PC-3 (cell line): Measurements from ENCODE around the gene PNMA3. TPM values are rescaled to one million over a fixed set of nuclear protein-coding genes. Genes with fewer than 3 reads are reported as not detected.

Experiments used
- ATAC-seq: fragments of 200-7000 bp; cut with Tn5 transposase; 2 replicates; pipeline ENCODE4 v1.9.1; 2020; ENCODE audit warnings: mild to moderate bottlenecking, moderate library complexity
- BruUV-seq: library from RNA; stranded (reverse); fragments of 400-500 nt; replicated peaks from 2 replicates; lab custom pipeline; 2021; lab: Mats Ljungman, UMichigan
- CTCF ChIA-PET: fragments of 300-600 bp; sonication (Branson Sonifier 250); formaldehyde crosslinking; loops from one replicate; lab custom pipeline; 2022; ENCODE audit warnings: antibody characterized with exemption; lab: Charles Lee
- POLR2A ChIA-PET: fragments of 300-600 bp; sonication (Branson Sonifier 250); formaldehyde crosslinking; loops from one replicate; lab custom pipeline; 2022; ENCODE audit warnings: antibody characterized with exemption; ENCODE audit not compliant: unreplicated experiment; lab: Charles Lee
- DNase-seq: peaks from one replicate; pipeline ENCODE4 v3.0.0-alpha.2; 2015
- H2AFZ ChIP-seq: fragments of 300-600 bp; sonication (generic); 2 replicates; pipeline ENCODE4 v1.6.0; 2016; ENCODE audit warnings: antibody characterized with exemption, low read length
- H3F3A ChIP-seq: fragments of 300-600 bp; sonication (generic); one replicate; pipeline ENCODE4 v1.6.0; 2017; ENCODE audit warnings: antibody characterized with exemption, low read length, control low read depth, mild to moderate bottlenecking; ENCODE audit not compliant: unreplicated experiment
- H3K27ac ChIP-seq: fragments of 300-600 bp; sonication (generic); 2 replicates; pipeline ENCODE4 v1.5.1; 2016; ENCODE audit warnings: mild to moderate bottlenecking, low read length
- H3K27me3 ChIP-seq: fragments of 300-600 bp; sonication (generic); 2 replicates; pipeline ENCODE4 v1.6.1; 2016; ENCODE audit warnings: low read length, mixed read lengths
- H3K36me3 ChIP-seq: fragments of 300-600 bp; sonication (generic); 2 replicates; pipeline ENCODE4 v1.6.1; 2016; ENCODE audit warnings: low read depth, mixed run types, low read length, mixed read lengths
- H3K4me1 ChIP-seq: fragments of 300-600 bp; sonication (generic); 2 replicates; pipeline ENCODE4 v1.5.1; 2016; ENCODE audit warnings: low read length; ENCODE audit not compliant: insufficient read depth
- H3K4me2 ChIP-seq: fragments of 300-600 bp; sonication (generic); 2 replicates; pipeline ENCODE4 v1.6.0; 2016; ENCODE audit warnings: low read length
- H3K4me3 ChIP-seq: fragments of 300-600 bp; sonication (generic); 2 replicates; pipeline ENCODE4 v1.5.1; 2016; ENCODE audit warnings: mild to moderate bottlenecking, low read length, mixed read lengths
- H3K79me2 ChIP-seq: fragments of 300-600 bp; sonication (generic); 2 replicates; pipeline ENCODE4 v1.6.1; 2017; ENCODE audit warnings: low read length, mixed read lengths
- H3K9ac ChIP-seq: fragments of 300-600 bp; sonication (generic); 2 replicates; pipeline ENCODE4 v1.6.0; 2016; ENCODE audit warnings: mild to moderate bottlenecking, low read length
- H3K9me2 ChIP-seq: fragments of 300-600 bp; sonication (generic); replicated peaks from 2 replicates; pipeline ENCODE4 v1.6.1; 2016; ENCODE audit warnings: mixed run types, low read length, mixed read lengths
- H3K9me3 ChIP-seq: fragments of 300-600 bp; sonication (generic); 2 replicates; pipeline ENCODE4 v1.6.1; 2016; ENCODE audit warnings: low read length, mixed read lengths
- H4K20me1 ChIP-seq: fragments of 300-600 bp; sonication (generic); 2 replicates; pipeline ENCODE4 v1.6.1; 2016; ENCODE audit warnings: low read length, mixed read lengths
- CTCF ChIP-seq: fragments of 300-600 bp; sonication (generic); conservative IDR thresholded peaks from 2 replicates; pipeline ENCODE4 v1.5.1; 2017; ENCODE audit warnings: antibody characterized with exemption, low read depth, mild to moderate bottlenecking, low read length
- EZH2 ChIP-seq: fragments of 300-600 bp; sonication (generic); IDR thresholded peaks from one replicate; pipeline ENCODE4 v1.6.1; 2017; ENCODE audit warnings: antibody characterized with exemption, mild to moderate bottlenecking, low read length; ENCODE audit not compliant: unreplicated experiment
- EZH2phosphoT487 ChIP-seq: fragments of 300-600 bp; sonication (generic); IDR thresholded peaks from 2 replicates; pipeline ENCODE4 v1.6.1; 2018; ENCODE audit warnings: mild to moderate bottlenecking, antibody characterized with exemption, low read length, borderline replicate concordance
- intact Hi-C: fragments of 100-400 bp; cut with micrococcal nuclease; formaldehyde crosslinking; loops from 2 replicates; pipeline ENCODE4 v1.9.0; 2023
- total RNA-seq: library from RNA; depleted of rRNA; stranded (reverse); fragments of >200 nt; gene quantifications from 2 replicates; pipeline ENCODE4 v1.2.3, GENCODE V29; 2014

The PNMA3 gene
- total RNA-seq, 1 experiment from 2014 or later: not detected

GRCh38 chrX:153029162-153029561 is 27.1 kb upstream of the PNMA3 start:
- no peaks in the 10 kb centered on the region for H3K79me2 ChIP-seq
- H3K27ac ChIP-seq: no peak overlapping the region
- intact Hi-C loops: no loop called here
- no peaks in the 10 kb centered on the region for H3K9me3 ChIP-seq
- no peak overlapping the region for H3K4me2 ChIP-seq
- ATAC-seq (no peak), DNase-seq (no peak)
- no peaks in the 10 kb centered on the region for H3K4me1 ChIP-seq
- ChIA-PET POLR2A (no interaction called here), CTCF (interaction anchor here (0.6 kb wide), 1 partner anchor 32 kb away, joined by 9 read pairs; no protein-coding TSS in a partner anchor)
- no peaks in the 10 kb centered on the region for H3K9me2 ChIP-seq
- no peak overlapping the region for H3K9ac ChIP-seq
- no peaks in the 10 kb centered on the region for H4K20me1 ChIP-seq
- no peak overlapping the region for H2AFZ ChIP-seq
- no peaks in the 10 kb centered on the region for H3K36me3 ChIP-seq
- no peak overlapping the region for H3K4me3 ChIP-seq
- no peaks in the 10 kb centered on the region for H3F3A ChIP-seq
- TF ChIP-seq CTCF (no peak), EZH2phosphoT487 (no peak), EZH2 (no peak)
- no peaks in the 10 kb centered on the region for H3K27me3 ChIP-seq
- no TSS peak for BruUV-seq

GRCh38 chrX:153029875-153030274 is 26.4 kb upstream of the PNMA3 start:
- ATAC-seq (no peak), DNase-seq (no peak)
- no peaks in the 10 kb centered on the region for H3K36me3 ChIP-seq
- H3K27me3 ChIP-seq: no peaks in the 10 kb centered on the region
- no peaks in the 10 kb centered on the region for H3F3A ChIP-seq
- no peak overlapping the region for H3K4me2 ChIP-seq
- no peaks in the 10 kb centered on the region for H3K9me3 ChIP-seq
- ChIA-PET POLR2A (no interaction called here), CTCF (interaction anchor here (0.6 kb wide), 1 partner anchor 33 kb away, joined by 9 read pairs; no protein-coding TSS in a partner anchor)
- no peaks in the 10 kb centered on the region for H3K9me2 ChIP-seq
- no peak overlapping the region for H2AFZ ChIP-seq
- H3K4me3 ChIP-seq: no peak overlapping the region
- no peak overlapping the region for H3K9ac ChIP-seq
- no peaks in the 10 kb centered on the region for H3K4me1 ChIP-seq
- BruUV-seq: no TSS peak
- no peaks in the 10 kb centered on the region for H3K79me2 ChIP-seq
- no peak overlapping the region for H3K27ac ChIP-seq
- TF ChIP-seq CTCF (no peak), EZH2 (no peak), EZH2phosphoT487 (no peak)
- intact Hi-C loops: no loop called here
- H4K20me1 ChIP-seq: no peaks in the 10 kb centered on the region

- ChIA-PET CTCF (no interaction called here), POLR2A (no interaction called here)
- intact Hi-C loops: no loop called here
- no peaks in the 10 kb centered on the region for H3K9me3 ChIP-seq
- H3K4me1 ChIP-seq: no peaks in the 10 kb centered on the region
- no peak for TF ChIP-seq CTCF
- TF ChIP-seq EZH2phosphoT487: no peak
- no peak for TF ChIP-seq EZH2
- no peak for ATAC-seq
- no peaks in the 10 kb centered on the region for H3K9me2 ChIP-seq
- no peaks in the 10 kb centered on the region for H4K20me1 ChIP-seq
- no peak overlapping the region for H3K4me2 ChIP-seq
- BruUV-seq: no TSS peak
- no peak overlapping the region for H2AFZ ChIP-seq
- H3K27ac ChIP-seq: no peak overlapping the region
- no peaks in the 10 kb centered on the region for H3F3A ChIP-seq
- DNase-seq: no peak
- no peaks in the 10 kb centered on the region for H3K36me3 ChIP-seq
- H3K9ac ChIP-seq: no peak overlapping the region
- H3K79me2 ChIP-seq: no peaks in the 10 kb centered on the region
- no peak overlapping the region for H3K4me3 ChIP-seq
- no peaks in the 10 kb centered on the region for H3K27me3 ChIP-seq
Observed at GRCh38 chrX:153030801-153031200, 25.5 kb upstream of the PNMA3 start.
